Measurements from ENCODE around the gene TOM1.

Gene TOM1

DNA sequence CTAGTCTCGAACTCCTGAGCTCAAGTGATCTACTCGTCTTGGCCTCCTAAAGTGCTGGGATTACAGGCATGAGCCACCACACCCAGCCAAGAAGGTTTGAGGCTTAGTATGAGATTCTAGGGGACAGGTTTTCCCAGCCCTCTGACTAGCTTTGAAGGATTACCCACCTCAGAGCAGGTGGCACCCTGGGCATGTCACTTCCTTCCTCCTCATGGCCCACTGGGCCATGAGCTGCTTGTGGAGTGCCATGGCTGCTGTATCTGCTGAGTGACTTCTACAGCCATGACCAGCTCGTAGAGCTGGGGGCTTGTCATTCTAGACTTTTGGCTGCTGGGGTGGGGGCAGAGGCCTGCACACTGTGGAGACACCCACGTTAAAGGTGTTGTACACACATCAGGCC lies 25.1 kb downstream of the TOM1 start:
- no peak for DNase-seq

DNA sequence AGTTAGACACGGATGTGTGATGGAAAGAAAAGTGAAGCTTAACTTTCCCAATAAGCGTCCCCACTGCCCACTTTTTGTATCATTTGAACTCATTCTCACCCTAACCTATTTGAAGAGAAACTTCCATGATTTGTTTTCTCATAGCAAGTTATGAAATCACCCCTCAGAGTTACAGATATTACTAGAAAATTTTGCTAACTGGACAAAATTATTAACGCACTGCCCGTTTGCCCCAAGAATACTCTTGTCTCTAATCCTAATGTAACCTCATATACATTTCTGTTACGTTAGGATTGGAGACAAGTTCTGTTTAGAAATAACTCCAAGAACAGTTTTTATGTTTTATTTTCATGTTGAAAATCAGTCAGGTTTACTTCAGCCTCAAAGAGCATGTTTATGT lies 25.5 kb downstream of the TOM1 start:
- no peak for DNase-seq

DNA sequence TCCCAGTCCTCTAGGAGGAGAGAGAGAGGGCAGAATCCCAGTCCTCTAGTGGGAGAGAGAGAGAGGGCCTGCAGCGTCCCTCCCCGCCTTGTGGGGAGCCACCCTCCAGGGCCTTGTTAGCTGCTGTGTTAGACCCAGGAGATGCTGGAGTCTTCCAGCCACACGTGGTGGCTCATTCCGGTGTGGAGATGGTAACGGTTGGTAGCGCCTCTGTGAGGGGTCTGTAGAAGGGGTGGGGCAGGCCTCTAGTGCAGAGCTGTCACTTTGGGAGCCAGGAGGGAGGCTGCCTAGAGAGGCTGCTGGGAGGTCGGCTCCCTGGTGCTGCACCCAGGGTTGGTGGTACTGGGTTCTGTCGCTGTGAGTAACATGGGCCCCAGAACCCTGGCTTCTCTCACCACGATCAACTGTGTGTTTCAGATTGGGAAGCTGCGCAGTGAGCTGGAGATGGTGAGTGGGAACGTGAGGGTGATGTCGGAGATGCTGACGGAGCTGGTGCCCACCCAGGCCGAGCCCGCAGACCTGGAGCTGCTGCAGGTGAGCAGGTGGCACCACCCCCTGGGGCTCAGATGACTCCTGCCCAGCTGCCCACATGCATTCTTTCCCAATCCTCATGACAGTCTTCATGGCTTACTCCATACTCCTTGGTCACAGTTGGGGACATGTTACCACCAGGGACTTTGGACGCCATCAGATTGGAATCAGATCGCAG lies 27.3 kb downstream of the TOM1 start:
- no peak for DNase-seq

DNA sequence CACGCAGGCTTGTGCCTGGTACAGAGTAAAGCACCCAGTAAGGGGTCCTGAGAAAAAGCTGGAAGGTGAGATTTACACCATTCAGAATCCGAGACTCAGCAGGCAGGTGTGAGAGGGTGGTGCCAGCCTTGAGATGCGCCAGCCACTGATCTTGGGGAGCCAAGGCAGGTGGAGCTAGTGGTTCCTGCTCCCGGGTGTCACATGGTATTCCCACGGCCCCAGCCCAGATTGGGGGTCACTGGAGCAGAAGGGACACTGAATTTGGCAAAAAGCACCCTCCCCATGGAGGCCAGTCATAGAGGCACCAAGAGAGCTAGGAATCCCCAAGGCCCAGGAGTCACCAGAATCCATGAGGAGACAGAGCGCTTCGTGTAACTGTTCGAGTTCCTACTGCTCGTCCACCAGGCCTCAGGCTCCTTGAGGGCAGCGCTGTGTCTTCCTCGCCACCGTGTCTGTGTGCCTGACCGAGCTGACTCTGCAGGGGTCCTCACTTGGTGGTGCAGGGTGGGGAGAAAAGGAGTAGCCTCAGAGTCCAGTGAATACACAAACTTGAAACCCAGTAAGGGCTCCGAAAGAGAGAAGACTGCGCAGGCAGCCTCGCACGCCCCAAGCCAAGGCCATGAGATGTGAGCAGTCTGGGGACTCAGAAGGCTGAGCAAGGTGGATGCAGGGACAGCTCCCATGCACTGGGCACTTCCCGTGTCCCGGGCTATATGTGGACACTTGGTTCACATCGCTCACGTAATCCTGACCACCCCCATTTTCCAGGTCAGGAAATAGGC lies 28.2 kb downstream of the TOM1 start:
- DNase-seq = no peak

DNA sequence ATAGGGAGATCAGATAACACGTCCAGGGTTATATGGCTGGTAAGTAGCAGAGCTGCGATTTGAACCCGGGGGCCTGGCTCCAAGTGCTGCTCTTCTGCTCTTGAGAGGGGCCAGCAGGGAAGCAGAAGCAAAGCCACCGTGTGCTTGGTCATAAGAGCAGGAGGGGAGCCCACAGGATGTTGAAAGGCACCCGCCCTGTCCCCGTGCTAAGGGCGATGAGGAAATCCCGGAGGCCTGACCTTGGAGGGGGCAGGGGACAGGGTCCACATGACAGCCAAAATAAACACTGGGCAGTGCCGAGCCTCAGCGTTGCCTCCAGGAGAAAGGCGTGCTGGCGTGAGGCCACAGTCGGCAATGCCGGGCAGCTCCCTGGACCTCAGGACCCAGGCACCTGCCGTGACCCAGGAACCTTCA lies 28.8 kb downstream of the TOM1 start:
- DNase-seq = no peak

DNA sequence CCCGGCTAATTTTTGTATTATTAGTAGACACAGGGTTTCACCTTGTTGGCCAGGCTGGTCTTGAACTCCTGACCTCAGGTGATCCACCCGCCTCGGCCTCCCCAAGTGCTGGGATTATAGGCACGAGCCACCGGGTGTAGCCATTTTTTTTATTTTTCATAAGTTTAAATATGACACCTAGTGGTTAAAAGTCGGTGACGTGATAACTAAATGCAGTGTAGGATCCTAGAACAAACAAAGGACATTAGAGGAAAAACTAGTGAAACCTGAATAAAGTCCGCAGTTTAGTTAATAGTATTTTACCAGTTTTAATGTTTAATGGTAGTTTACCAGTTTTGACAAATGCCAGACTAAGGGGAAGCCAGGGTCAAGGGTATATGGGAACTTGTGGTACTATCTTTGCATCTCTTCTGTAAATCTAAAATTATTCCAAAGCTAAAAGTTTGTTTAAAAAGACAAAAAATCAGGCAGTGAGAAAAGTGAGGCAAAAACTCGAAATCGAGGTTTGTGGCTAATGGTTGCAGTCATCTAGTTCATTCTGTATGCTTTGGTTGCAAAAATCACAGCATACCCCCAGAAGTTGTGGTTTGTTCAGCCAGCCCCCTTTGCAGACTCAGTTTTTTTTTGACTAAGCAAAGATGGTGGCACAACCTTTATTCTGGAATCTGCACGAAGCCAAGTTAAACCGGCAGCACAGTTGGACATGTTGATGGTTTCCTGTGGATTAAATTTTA lies 29.6 kb downstream of the TOM1 start:
- DNase-seq = no peak

DNA sequence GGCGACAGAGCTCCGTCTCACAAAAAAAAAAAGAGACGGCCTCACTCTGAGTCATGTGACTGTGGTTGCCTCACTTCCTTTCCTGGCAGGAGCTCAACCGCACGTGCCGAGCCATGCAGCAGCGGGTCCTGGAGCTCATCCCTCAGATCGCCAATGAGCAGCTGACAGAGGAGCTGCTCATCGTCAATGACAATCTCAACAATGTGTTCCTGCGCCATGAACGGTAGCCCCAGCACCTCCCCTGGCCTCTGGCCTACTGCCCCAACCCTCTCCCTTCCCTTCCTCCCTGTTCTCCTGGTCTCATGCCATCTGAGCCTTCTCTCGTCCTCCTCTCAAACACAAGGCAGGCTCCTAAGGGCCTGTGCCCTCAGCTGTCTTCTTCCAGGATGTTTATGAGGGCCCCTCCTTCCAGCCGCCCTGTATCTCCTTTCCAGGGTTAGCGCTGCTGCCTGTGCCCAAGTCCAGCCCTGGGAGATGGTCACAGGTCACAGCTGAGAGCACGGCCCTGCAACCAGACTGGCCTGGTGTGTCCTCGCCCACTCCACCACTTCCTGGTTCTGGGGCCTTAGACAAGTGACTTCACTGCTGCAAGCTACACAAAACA lies 30.7 kb downstream of the TOM1 start:
- DNase-seq = peak; percentile 66 to 71

DNA sequence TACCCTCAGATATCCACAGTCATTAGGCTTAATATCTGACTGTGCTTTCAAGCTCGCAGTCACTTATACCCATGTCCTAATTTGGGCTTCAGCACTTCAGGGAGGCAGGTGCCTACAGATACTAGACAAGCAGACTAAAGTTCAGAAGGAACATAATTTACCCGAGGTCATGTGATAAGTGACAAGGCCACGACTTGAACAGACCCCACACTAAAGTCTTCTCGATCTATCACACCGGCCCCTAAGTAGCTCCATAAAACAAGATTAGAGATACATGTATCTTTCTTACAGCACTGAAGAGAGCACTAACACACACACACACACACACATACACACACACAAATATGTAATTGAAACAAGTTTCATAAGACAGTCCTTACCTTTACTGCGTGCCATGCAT lies 32.6 kb downstream of the TOM1 start:
- no peak for DNase-seq

DNA sequence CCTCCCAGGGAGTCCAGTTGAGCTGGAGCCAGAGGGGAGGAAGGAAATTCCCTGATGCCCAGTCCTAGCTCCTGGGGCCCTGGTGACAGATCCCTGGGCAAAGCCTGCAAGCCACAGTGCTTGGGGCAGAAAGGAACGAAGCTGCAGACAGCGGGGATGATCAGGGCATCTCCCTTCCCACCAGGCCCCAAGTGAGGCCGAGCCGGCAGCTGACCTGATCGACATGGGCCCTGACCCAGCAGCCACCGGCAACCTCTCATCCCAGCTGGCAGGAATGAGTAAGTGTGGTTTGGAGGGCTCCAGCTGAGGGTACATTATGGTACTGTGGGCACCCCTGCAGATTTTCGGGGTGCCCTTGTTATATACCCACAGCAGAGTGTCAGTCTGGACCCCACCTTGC lies 33.5 kb downstream of the TOM1 start:
- no peak for DNase-seq

DNA sequence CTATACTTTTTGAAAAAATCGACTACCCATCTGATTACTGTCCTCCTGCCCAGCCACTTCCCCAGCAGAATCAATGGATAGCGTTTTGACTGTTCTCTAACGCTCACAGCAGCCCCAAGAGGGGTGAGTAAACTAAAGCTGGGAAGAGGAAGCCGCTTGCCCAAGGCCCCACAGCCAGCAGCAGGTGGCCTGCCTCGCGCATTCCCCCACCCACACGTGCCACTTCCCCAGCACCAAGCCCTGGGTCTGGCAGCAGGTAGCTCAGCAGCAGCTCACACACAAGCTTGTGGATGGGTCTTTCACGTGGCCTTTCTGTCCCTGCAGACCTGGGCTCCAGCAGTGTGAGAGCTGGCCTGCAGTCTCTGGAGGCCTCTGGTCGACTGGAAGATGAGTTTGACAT lies 34.3 kb downstream of the TOM1 start:
- DNase-seq = peak in 1 of 2 donors; percentile 58

DNA sequence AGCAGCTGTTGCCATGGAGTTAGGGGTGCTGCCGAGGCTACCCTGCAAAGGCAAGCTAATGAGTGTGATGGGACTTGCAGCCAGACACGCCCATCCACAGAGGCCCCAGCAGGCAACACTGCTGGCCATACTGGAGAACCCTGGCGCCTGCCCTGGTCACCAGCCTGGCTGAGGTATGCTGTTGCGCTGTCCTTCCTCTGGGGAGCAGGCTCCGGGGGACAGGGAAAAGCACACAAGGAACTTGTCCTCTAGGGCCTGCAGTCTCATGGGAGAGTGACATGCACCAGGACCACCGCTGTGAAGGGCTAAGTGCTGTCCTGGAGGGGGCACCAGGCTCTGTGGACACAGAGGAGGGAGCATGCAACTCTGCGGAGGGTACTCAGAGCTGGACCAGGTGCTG lies 35.8 kb downstream of the TOM1 start:
- DNase-seq = no peak

DNA sequence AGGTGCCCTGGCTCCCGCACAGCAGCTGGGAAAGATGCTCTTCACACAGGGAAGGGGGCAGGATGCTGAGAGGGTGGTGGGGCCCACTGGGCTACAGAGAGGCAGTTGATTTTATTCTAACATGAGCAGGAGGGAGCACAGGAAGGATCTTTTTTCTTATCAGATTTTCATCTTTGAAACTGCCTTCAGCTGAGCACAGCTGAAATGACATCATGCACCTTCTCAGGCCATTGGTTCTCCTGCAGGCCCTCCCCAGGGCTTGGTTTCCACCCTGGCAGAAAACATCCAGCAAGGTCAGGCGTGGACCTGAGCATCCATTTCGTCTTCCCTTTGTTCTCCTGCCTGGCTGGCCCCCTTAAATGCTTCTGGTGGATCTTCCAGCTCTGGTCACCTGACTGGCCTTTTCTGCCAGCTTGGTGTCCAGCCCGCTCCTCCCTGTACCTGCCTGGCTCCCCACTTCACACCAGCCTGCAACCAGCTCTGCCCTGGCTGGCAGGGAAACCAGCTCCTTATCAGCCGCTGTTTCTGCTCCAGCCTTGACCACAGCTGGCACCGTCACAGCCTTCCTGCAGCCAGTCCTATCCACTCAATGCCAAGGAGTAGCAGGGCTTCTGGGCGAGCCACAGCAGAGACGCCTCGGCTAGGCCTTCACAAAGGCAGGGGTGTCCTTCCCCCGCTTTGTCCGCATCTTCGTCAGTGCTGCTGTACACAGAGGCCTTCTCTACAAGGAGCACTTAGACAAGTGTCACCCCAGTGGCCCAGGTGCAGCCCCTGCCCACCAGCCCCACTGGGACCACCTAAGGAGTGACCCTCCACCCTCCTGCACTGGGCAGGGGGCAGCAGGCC lies 36.5 kb downstream of the TOM1 start:
- DNase-seq = no peak

DNA sequence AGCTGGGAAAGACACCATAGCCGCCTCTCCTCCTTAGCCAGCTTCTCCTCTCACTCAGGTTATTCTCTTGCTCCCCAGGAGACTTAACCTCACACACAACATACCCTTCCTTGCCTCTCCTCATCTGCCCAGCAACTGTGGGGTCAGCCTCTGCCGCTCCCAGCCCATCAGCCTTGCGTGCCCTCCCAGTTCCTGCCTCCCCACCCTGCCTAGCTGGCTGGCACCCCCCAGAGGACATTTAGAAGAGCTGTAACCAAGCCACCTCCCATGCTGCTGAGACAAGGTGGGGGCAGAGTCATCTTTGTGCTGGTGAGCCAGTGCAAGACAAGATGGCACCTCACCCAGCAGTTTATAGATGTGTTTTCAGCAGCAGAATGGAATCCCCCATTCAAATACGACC lies 38.2 kb downstream of the TOM1 start:
- DNase-seq = no peak

DNA sequence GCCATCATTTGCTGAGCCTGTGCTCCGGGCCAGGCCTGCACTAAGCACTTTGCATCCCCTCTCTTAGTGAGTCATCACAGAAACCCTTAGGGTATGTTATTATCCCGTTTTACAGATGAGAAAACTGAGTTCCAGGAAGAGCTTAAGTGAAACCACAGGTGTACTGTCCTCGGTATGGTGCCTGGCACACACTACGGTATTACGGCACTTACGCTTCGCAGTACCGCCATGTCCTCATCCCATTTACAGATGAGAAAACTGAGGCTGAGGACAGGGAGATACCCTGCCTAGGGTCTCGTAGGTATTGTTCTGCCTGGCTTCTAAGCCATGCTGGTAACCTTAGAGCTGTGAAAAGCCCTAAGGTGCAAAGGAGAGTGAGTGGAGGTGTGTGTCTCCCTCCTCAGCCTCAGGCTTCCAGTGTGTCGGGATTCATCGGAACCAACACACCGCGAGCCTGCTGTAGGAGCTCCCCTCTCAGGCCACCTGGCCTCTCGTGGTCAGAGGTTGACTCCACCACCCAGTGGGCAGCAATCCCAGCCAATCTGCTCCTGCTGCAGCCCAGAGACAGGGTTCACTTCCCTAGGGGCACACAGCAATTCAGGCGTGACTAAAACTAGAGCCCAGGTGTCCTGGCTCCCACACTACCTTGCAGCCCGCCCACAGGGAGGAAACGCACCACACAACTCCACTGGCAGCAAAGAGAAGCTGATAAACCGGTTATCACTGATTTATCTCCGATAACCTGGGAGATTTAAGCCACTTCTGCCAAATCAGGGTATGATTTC lies 41.6 kb downstream of the TOM1 start:
- no peak for DNase-seq

DNA sequence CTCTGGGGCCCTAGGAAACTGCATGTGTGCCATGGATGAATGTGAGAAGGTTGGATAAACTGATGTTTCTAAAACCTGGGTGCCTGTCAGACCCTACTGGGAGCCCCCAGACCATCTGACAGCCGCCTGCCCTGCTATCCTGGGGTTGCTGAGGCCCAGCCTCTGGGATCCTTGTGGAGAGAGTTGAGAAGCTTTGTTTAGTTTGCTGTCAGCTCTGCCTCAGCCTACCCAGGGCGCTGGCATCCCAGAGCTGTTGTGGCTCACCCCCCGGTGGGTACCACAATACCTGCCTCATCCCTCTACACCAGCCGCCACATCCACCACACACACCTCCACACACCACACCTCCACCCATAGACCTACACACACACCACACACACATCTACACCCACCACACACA lies 42.7 kb downstream of the TOM1 start:
- DNase-seq = no peak

DNA sequence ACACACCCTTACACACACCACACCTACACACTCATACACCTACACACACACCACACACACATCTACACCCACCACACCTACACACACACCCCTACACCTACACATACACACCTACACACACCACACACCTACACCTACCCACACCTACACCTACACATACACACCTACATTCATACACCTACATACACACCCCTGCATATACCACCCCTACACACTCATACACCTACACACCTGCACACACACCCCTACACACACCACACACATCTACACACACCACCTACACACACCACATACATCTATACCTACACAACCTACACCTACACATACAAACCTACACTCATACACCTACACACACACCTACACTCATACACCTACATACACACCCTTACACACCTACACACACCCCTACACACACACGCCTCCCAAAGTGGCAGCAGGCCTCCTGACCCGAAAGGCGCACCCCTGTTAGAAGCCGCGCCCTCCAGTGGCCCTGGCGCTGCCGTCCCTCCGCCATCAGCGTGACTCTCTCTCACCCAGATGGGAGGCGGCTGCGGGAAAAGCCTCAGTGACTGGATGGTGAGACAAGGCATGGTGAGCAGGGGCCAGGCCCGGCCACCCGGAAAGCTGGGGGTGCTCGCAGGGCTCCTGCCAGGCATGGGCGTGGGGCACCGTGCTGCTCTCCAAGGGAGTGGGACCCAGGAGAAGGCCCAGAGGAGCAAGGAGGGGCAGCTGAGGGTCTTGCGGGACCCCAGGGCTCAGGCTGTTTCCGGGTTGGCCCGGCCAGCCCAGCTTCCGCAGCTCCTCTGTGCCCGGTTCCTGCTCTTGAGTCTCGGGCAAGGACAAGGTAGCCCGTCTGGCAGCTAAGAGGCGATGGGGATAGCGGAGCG lies 44.2 kb downstream of the TOM1 start:
- no peak for DNase-seq

DNA sequence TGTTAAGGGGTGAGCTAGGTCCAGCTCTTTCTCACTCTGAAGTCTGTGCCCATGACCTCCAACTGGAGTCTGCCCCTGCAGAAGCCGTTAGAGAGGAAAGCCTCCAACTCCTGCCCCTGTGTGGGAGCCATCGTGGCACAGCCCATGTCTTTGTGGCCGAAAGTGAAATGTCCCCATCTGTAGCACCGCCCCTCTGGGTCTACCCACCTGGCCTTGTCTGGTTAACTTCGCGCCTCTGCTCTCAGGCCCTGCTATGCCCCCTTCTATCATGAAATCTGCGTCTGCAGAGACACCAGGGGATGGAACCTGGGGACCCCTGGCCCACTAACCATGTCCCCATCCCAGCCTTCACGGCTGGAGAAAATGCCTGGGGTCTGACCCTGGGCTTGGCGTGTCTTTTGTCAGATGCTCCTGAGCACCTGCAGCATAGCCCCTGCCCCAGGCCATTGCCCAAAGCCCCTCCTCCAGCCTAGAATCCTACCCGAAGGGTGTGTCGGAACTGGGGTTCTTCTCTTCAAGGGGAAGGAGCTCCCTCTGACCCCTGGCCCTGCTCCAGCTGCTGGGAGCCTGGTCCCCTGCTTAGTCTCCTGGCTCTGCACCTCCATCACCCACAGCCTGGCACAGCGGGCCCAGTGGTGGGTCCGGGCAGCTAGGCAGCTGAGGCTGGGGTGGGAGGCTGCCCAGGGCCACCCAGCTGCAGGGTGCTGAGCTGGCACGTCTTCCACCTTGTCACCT lies 45.4 kb downstream of the TOM1 start:
- DNase-seq = no peak

DNA sequence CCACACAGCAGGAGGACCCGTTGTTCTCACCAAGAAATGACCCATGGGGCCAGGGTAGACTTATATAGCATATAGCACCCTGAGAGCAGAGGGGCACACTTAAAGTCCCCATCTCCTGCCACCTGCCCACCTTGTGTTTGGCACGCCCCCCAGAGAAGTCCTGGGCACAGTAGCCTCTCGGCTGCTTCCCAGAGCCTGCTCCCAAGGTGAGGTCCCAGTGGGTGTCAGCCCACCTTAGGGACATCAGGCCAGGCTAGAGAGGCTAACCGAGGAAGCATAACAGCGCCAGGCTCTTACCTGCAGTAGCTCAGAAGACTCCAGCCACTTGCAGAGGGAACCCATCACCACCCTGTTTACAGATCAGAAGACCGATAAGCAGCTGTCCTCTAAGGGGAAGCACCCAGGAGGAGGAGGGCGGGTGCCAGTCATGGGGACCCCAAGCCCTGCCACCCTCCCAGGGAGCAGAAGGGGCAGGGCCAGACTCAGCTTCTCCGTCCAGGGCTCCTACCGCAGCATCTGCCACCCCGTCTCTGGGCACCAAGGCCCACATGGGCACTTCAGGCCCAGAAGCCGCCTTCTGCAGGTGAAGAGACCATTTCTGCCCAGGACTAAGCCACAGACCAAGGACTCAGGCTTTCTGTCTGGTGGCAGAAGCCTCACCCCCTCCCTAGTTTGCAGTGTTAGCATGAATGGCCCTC lies 46.3 kb downstream of the TOM1 start:
- DNase-seq = no peak

DNA sequence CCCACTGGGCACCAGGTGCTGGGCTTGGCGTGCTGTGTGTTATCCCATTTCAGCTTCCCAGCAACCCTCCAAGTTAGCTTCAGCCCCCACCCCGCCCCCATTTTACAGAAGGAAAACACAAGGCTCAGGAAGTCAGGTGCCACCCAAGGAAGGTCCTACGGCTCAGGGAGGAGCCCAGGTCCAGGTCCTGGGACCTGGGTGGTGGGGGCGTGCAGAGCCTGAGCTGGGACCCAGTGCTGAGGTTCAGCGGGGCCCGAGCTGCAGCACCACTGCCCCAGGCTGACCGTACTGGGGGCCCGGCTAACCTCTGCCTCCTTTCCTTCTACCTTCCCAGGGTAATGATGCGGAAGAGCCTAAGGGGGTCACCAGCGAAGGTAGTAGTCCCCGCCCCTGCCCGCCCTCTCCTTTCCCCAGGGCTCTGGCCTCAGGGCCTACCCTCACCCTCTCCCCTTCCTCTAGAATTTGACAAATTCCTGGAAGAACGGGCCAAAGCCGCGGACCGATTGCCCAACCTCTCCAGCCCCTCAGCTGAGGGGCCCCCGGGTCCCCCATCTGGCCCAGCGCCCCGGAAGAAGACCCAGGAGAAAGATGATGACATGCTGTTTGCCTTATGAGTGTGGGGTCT lies 47.0 kb downstream of the TOM1 start:
- DNase-seq = no peak

Measured in stimulated activated CD4-positive, alpha-beta T cell treated with anti-CD3 and anti-CD28 coated beads, Interleukin-2, amount 100 ng/mL, for 24 hours (primary cell).